Measurements from ENCODE around the gene BEST2. TPM values are rescaled to one million over a fixed set of nuclear protein-coding genes. Genes with fewer than 3 reads are reported as not detected.
A peak's percentile ranks its signal among the peaks of the same experiment; 100 is the strongest.

BEST2 gene
- total RNA-seq, 1 experiment from 2014 or later = 3.3 TPM

GRCh38 chr19:12800466-12800770, 48.8 kb downstream of the BEST2 start:
- ChIA-PET CTCF (interaction anchor here (0.9 to 14.0 kb wide), 10 partner anchors 8 to 190 kb away, joined by 3 to 341 read pairs (median 8); partner anchors contain the start of genes JUNB, RTBDN, ZNF490 and ZNF791), POLR2A (interaction anchor here (0.9 to 2.0 kb wide), 2 partner anchors 9 to 34 kb away, joined by 3 to 9 read pairs; partner anchors contain the start of gene JUNB)
- TF ChIP-seq RORB (CRISPR knock-in tag; IDR thresholded peaks at IDR 0.05) = no peak
- TF ChIP-seq ZNF512 (CRISPR knock-in tag; IDR thresholded peaks at IDR 0.05; ENCODE audit: borderline replicate concordance) = no peak
- no peak for TF ChIP-seq JUN (CRISPR knock-in tag; IDR thresholded peaks at IDR 0.05)
- no peak for TF ChIP-seq SP1 (CRISPR knock-in tag; conservative IDR thresholded peaks at IDR 0.05)
- TF ChIP-seq CTCF (IDR thresholded peaks at IDR 0.05) = no peak
- TF ChIP-seq ZNF317 (CRISPR knock-in tag; IDR thresholded peaks at IDR 0.05; ENCODE audit: borderline replicate concordance, low read depth) = no peak
- TF ChIP-seq ZNF396 (CRISPR knock-in tag; IDR thresholded peaks at IDR 0.05; ENCODE audit: borderline replicate concordance) = no peak
- no peak for TF ChIP-seq FOXP1 (CRISPR knock-in tag; IDR thresholded peaks at IDR 0.05; ENCODE audit: borderline replicate concordance)
- no peak for TF ChIP-seq CREM (CRISPR knock-in tag; IDR thresholded peaks at IDR 0.05)
- no peak for TF ChIP-seq CBFB (CRISPR knock-in tag; IDR thresholded peaks at IDR 0.05; ENCODE audit: low read depth)
- no peak for TF ChIP-seq ETV6 (CRISPR knock-in tag; IDR thresholded peaks at IDR 0.05)
- TF ChIP-seq IRF1 (CRISPR knock-in tag; IDR thresholded peaks at IDR 0.05) = no peak
- no peak for TF ChIP-seq ZNF532 (CRISPR knock-in tag; IDR thresholded peaks at IDR 0.05; ENCODE audit: borderline replicate concordance)
- no peak for TF ChIP-seq HMGXB4 (CRISPR knock-in tag; IDR thresholded peaks at IDR 0.05)
- TF ChIP-seq TEAD1 (CRISPR knock-in tag; IDR thresholded peaks at IDR 0.05) = no peak
- TF ChIP-seq ZNF263 (CRISPR knock-in tag; IDR thresholded peaks at IDR 0.05; ENCODE audit: low read depth) = no peak
- no peak for TF ChIP-seq OVOL2 (CRISPR knock-in tag; IDR thresholded peaks at IDR 0.05; ENCODE audit: borderline replicate concordance)
- TF ChIP-seq JAZF1 (CRISPR knock-in tag; IDR thresholded peaks at IDR 0.05) = no peak
- TF ChIP-seq E2F1 (CRISPR knock-in tag; IDR thresholded peaks at IDR 0.05) = no peak
- Mint-ChIP-seq H3K9me3 (no peaks in the 10 kb centered on the region), H3K4me3 (peak overlapping the region; percentile 87), H3K27ac (no peak overlapping the region), H3K27me3 (ENCODE audit: low read depth) (peaks cover 4% of the 10 kb centered on the region; the same call in 1 of the 2 replicates), H3K36me3 (peaks cover 19% of the 10 kb centered on the region), H3K4me1 (peaks cover 23% of the 10 kb centered on the region)
- no peak for DNase-seq (ENCODE audit: low spot score)
- no peak for ATAC-seq

Measured in WTC11 (cell line).